KOPT-K1 (cell line): ENCODE data around the gene UCK1.
A peak's percentile ranks its signal among the peaks of the same experiment; 100 is the strongest.

Experiments used
- H3K27ac ChIP-seq: fragments of 200-600 bp; sonication (generic); 2 replicates; pipeline ENCODE4 v1.5.1; 2016; ENCODE audit warnings: antibody characterized with exemption, mild to moderate bottlenecking, low read depth, low read length; ENCODE audit not compliant: poor library complexity, severe bottlenecking
- H3K36me3 ChIP-seq: fragments of 200-600 bp; sonication (generic); 2 replicates; pipeline ENCODE4 v1.5.1; 2017; ENCODE audit warnings: antibody characterized with exemption, mild to moderate bottlenecking, low read length, moderate library complexity; ENCODE audit not compliant: insufficient read depth
- H3K9me3 ChIP-seq: fragments of 200-600 bp; sonication (generic); 2 replicates; pipeline ENCODE4 v1.5.1; 2017; ENCODE audit warnings: antibody characterized with exemption, low read length, mild to moderate bottlenecking; ENCODE audit not compliant: insufficient read depth, poor library complexity, severe bottlenecking

The UCK1 gene

GRCh38 chr9:131530920-131531832 is at the start of gene UCK1:
TSS of gene UCK1 (minus strand) at chr9:131531263. CDS start at chr9:131531174, 89 bp downstream.
- Histone ChIP-seq H3K9me3 (no peaks in the 10 kb centered on the region), H3K27ac (peak within 1 kb of the TSS; percentile 78), H3K36me3 (peaks cover 38% of the 10 kb centered on the region)

- Histone ChIP-seq H3K27ac (no peak overlapping the region), H3K36me3 (peaks cover 75% of the 10 kb centered on the region; the same call in 1 of the 2 replicates), H3K9me3 (no peaks in the 10 kb centered on the region)
These were observed 49.3 kb upstream of the UCK1 start for GRCh38 chr9:131580358-131580757.

- no peak overlapping the region for H3K27ac ChIP-seq
- H3K9me3 ChIP-seq, result no peaks in the 10 kb centered on the region
- H3K36me3 ChIP-seq, result peaks cover 74% of the 10 kb centered on the region; the same call in 1 of the 2 replicates
These were observed 48.7 kb upstream of the UCK1 start for GRCh38 chr9:131579789-131580211.

GRCh38 chr9:131578731-131579504 is 47.9 kb upstream of the UCK1 start:
- Histone ChIP-seq H3K9me3 (no peaks in the 10 kb centered on the region), H3K36me3 (peaks cover 65% of the 10 kb centered on the region; the same call in 1 of the 2 replicates), H3K27ac (peak overlapping the region; percentile 25)

GRCh38 chr9:131578021-131578420 is 47.0 kb upstream of the UCK1 start:
- peaks cover 56% of the 10 kb centered on the region; the same call in 1 of the 2 replicates for H3K36me3 ChIP-seq
- H3K27ac ChIP-seq, result peak overlapping the region; percentile 9
- no peaks in the 10 kb centered on the region for H3K9me3 ChIP-seq

GRCh38 chr9:131577005-131578000 is 46.2 kb upstream of the UCK1 start:
- H3K9me3 ChIP-seq, result no peaks in the 10 kb centered on the region
- H3K36me3 ChIP-seq, result peaks cover 51% of the 10 kb centered on the region; the same call in 1 of the 2 replicates
- H3K27ac ChIP-seq, result peak overlapping the region; percentile 9

- no peaks in the 10 kb centered on the region for H3K9me3 ChIP-seq
- peaks cover 41% of the 10 kb centered on the region; the same call in 1 of the 2 replicates for H3K36me3 ChIP-seq
- no peak overlapping the region for H3K27ac ChIP-seq
These were observed 45.1 kb upstream of the UCK1 start for GRCh38 chr9:131575946-131576853.

- Histone ChIP-seq H3K27ac (no peak overlapping the region), H3K36me3 (peaks cover 29% of the 10 kb centered on the region; the same call in 1 of the 2 replicates)
These were observed 43.9 kb upstream of the UCK1 start for GRCh38 chr9:131574730-131575640.

GRCh38 chr9:131567910-131568309 is 36.8 kb upstream of the UCK1 start:
- Histone ChIP-seq H3K36me3 (no peaks in the 10 kb centered on the region), H3K9me3 (no peaks in the 10 kb centered on the region), H3K27ac (no peak overlapping the region)

More at GRCh38 chr9:131574730-131575640, 43.9 kb upstream of the UCK1 start:
- H3K9me3 ChIP-seq, result no peaks in the 10 kb centered on the region

- peaks cover 6% of the 10 kb centered on the region for H3K9me3 ChIP-seq
- H3K36me3 ChIP-seq, result no peaks in the 10 kb centered on the region
- H3K27ac ChIP-seq, result no peak overlapping the region
These were observed 35.1 kb upstream of the UCK1 start for GRCh38 chr9:131566158-131566557.

GRCh38 chr9:131565369-131565768 is 34.3 kb upstream of the UCK1 start:
- no peak overlapping the region for H3K27ac ChIP-seq
- H3K36me3 ChIP-seq, result no peaks in the 10 kb centered on the region
- H3K9me3 ChIP-seq, result peaks cover 6% of the 10 kb centered on the region

- Histone ChIP-seq H3K9me3 (peaks cover 6% of the 10 kb centered on the region), H3K27ac (no peak overlapping the region)
These were observed 31.2 kb upstream of the UCK1 start for GRCh38 chr9:131562032-131562959.

More at GRCh38 chr9:131562032-131562959, 31.2 kb upstream of the UCK1 start:
- H3K36me3 ChIP-seq, result no peaks in the 10 kb centered on the region
